GM21786 (cell line): ENCODE data around the gene CACNB1.
"Not testable (repeated sequence)": the region's sequence is repeated elsewhere in the genome, so short reads cannot be mapped to it uniquely, and the experiment has no call there.

ENCODE experiments used
- ATAC-seq: cut with Tn5 transposase; IDR thresholded peaks from one replicate; pipeline ENCODE4 v1.9.1; 2021; ENCODE audit not compliant: unreplicated experiment

Gene CACNB1

DNA sequence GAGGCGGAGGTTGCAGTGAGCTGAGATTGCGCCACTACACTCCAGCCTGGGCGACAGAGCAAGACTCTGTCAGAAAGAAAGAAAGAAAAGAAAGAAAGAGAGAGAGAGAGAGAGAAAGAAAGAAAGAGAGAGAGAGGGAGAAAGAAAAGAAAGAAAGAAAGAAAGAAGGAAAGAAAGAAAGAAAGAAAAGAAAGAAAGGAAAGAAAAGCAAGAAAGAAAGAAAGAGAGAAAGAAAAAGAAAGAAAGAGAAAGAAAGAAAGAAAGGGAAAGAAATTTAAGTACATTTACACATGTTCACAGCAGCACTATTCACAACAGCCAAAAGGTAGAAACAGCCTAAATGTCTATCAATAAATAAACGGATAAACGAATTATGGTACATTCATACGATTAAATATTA lies 67.9 kb downstream of the CACNB1 start:
- not testable (repeated sequence) for ATAC-seq

DNA sequence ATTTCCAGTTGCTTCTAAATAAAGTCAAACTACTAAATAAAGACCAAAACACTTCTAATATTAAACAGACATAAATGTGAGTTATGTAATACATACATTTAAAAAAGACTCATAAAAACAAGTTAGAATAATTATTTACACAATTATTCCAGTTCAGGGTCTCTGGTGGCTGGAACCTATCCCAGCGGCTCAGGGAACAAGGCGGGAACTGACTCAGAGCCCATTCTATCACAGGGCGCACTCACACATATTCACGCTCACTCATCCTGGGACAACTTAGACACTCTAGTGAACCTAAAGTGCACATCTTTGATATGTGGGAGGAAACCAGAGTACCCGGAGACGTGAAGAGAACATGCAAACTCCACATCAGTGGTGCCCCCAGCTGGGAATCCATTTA lies 71.0 kb downstream of the CACNB1 start:
- ATAC-seq, result no peak

DNA sequence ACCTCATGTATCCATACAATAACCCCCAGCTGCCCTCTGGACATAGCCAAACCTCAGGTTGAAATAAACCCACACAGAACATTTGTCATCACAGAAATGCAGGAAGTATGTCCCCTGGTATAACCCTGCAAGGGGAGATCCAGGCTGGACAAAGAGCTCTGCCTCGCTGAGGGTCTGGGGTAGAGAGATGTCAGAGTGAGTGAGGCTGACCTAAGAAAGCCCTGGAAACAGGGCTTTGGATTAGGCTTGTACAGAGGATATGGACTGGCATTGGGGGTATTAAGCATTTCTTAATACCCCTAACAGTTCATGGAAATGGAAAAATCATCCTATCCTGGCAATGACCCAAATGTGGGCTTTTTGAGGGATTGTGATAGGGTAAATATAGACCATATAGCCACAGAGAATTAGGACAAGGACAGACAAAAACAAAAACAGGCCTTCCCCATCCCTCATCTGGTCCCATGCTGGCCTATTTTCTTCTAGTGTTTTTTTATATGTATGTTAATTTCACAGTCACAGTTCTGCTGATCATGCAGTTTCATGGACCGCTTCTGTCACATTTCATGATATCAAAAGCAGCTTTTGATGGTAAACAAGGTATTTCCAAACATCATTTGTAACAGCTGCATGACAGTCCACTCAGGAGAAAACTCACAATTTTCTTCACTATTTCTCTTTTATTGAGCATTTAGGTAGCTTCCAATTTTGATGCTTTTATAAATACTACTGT lies 72.2 kb downstream of the CACNB1 start:
- no peak for ATAC-seq

DNA sequence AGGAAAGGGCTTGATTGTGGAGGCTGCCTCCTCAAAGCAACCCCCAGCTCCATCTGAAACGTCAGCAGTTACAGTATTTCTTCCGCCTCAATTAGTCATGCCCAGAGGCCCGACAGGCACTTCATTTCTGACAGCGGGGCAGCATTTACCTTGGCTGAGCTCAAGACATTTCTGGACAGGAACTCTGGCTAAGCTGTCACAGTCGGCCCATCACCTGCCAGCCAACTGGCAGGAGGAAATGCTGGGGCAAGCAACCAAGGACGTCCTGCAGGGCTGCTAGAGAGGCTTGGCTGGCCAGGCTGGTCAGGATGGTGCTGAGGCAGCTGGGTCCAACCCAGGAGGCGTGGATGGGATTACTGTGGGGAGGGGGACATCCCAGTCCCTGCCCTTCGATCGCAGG lies 73.8 kb downstream of the CACNB1 start:
- ATAC-seq, result no peak
